CD4-positive, CD25-positive, alpha-beta regulatory T cell (primary cell): ENCODE data around the gene GLDN. TPM values are rescaled to one million over a fixed set of nuclear protein-coding genes. Genes with fewer than 3 reads are reported as not detected.

Experiments used
- ATAC-seq, 2 donors: fragments of 150-1000 bp; cut with Tn5 transposase; one replicate each; pipeline ENCODE4 v1.10.0; 2021; ENCODE audit warnings: low read depth in 2 of 2, moderate number of reproducible peaks in 2 of 2, moderate library complexity in 1 of 2
- DNase-seq, 3 donors: peaks; one replicate each; pipeline versions ENCODE4 v3.0.0 to v3.0.0-alpha.2; 2012 to 2022; ENCODE audit warnings: mixed read lengths in 1 of 3
- H3K27ac ChIP-seq: one replicate; pipeline ENCODE4 v1.7.0; 2013; ENCODE audit warnings: mild to moderate bottlenecking, low read length; ENCODE audit not compliant: insufficient read depth, poor library complexity, severe bottlenecking
- H3K27me3 ChIP-seq: one replicate; pipeline ENCODE4 v1.7.0; 2013; ENCODE audit warnings: low read length; ENCODE audit not compliant: control insufficient read depth, insufficient read depth
- H3K36me3 ChIP-seq: one replicate; pipeline ENCODE4 v1.7.0; 2013; ENCODE audit warnings: mild to moderate bottlenecking, low read length, moderate library complexity; ENCODE audit not compliant: control insufficient read depth, insufficient read depth
- H3K4me1 ChIP-seq: 2 replicates; pipeline ENCODE4 v1.7.0; 2013; ENCODE audit warnings: mild to moderate bottlenecking, low read length; ENCODE audit not compliant: insufficient read depth, control insufficient read depth, poor library complexity, severe bottlenecking
- H3K4me3 ChIP-seq: one replicate; pipeline ENCODE4 v1.7.0; 2013; ENCODE audit warnings: low read depth, mild to moderate bottlenecking, low read length, moderate library complexity
- H3K9me3 ChIP-seq, 2 experiments: 1 replicate in 1 of 2; 2 replicates in 1 of 2; pipeline ENCODE4 v1.7.0; 2013; ENCODE audit warnings: low read length in 2 of 2, mild to moderate bottlenecking in 1 of 2, moderate library complexity in 1 of 2; ENCODE audit not compliant: control insufficient read depth in 2 of 2
- H3K27ac Mint-ChIP-seq, 3 donors: one replicate each; pipeline ENCODE4 v1.8.0; 2020 to 2022; ENCODE audit warnings: mild to moderate bottlenecking in 3 of 3, mixed read lengths in 3 of 3, moderate library complexity in 2 of 3
- H3K27me3 Mint-ChIP-seq: one replicate; pipeline ENCODE4 v1.8.0; 2022; ENCODE audit warnings: mild to moderate bottlenecking, mixed read lengths
- H3K36me3 Mint-ChIP-seq: one replicate; pipeline ENCODE4 v1.8.0; 2020; ENCODE audit warnings: mixed read lengths
- H3K4me1 Mint-ChIP-seq, 4 donors: one replicate each; pipeline ENCODE4 v1.8.0; 2020 to 2022; ENCODE audit warnings: mixed read lengths in 4 of 4, mild to moderate bottlenecking in 1 of 4
- H3K4me3 Mint-ChIP-seq, 4 donors: one replicate each; pipeline ENCODE4 v1.8.0; 2020 to 2022; ENCODE audit warnings: mild to moderate bottlenecking in 4 of 4, mixed read lengths in 4 of 4, moderate library complexity in 3 of 4
- H3K9me3 Mint-ChIP-seq, 7 donors: one replicate each; pipeline ENCODE4 v1.8.0; 2020 to 2022; ENCODE audit warnings: mixed read lengths in 7 of 7, mild to moderate bottlenecking in 3 of 7, moderate library complexity in 2 of 7
- polyA plus RNA-seq, 4 donors: library from polyadenylated mRNA; unstranded; fragments of 300-500 nt; fragmentation: Illumina TruSeq; gene quantifications; one replicate each; pipeline ENCODE4 v1.2.3, GENCODE V29; 2021
- total RNA-seq: library from RNA; stranded (reverse); gene quantifications from one replicate; pipeline ENCODE4 v1.2.3, GENCODE V29; 2022

The GLDN gene
- total and polyA plus RNA-seq, 5 donors from 2014 or later: not detected

DNA sequence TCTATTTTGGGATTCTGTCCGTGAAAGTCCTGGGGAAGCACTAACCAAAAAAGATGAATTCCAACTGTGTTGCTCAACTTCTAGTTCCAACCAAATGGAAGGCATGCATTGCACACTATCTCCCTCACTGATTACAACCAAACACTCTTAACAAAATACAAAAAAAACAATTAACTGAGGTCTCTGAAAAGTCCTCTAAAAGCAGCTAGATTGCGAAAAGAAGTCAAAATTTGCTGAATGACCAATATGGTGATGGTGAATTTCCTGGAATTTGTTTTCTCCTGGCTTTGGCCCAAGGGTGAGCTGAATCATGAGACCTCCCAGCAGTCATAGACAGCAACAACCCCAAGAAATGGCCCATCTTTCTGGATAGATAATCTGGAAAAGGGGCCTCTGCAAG, 31.4 kb upstream of the GLDN start:
- Mint-ChIP-seq H3K27ac (no peak overlapping the region), H3K4me3 (no peak overlapping the region), H3K27me3 (no peaks in the 10 kb centered on the region), H3K4me1 (no peaks in the 10 kb centered on the region), H3K9me3 (peaks cover 0 to 3% (median 0%) of the 10 kb centered on the region in 7 donors), H3K36me3 (no peaks in the 10 kb centered on the region)
- DNase-seq (no peak), ATAC-seq (no peak)
- no peak overlapping the region for H3K4me3 ChIP-seq
- H3K27me3 ChIP-seq: no peaks in the 10 kb centered on the region
- no peaks in the 10 kb centered on the region for H3K36me3 ChIP-seq
- no peaks in the 10 kb centered on the region for H3K4me1 ChIP-seq
- no peaks in the 10 kb centered on the region for H3K9me3 ChIP-seq
- H3K27ac ChIP-seq: no peak overlapping the region

GRCh38 chr15:51311510-51311909, 29.9 kb upstream of the GLDN start:
- Histone ChIP-seq H3K27ac (no peak overlapping the region), H3K4me3 (no peak overlapping the region), H3K27me3 (no peaks in the 10 kb centered on the region), H3K9me3 (no peaks in the 10 kb centered on the region), H3K4me1 (no peaks in the 10 kb centered on the region), H3K36me3 (no peaks in the 10 kb centered on the region)
- Mint-ChIP-seq H3K27me3 (no peaks in the 10 kb centered on the region), H3K4me3 (no peak overlapping the region), H3K4me1 (no peaks in the 10 kb centered on the region), H3K9me3 (peaks cover 0 to 2% (median 0%) of the 10 kb centered on the region in 7 donors), H3K36me3 (no peaks in the 10 kb centered on the region), H3K27ac (no peak overlapping the region)
- DNase-seq: no peak
- no peak for ATAC-seq

- H3K4me1 ChIP-seq: no peaks in the 10 kb centered on the region
- Mint-ChIP-seq H3K27me3 (no peaks in the 10 kb centered on the region), H3K4me1 (no peaks in the 10 kb centered on the region)
Observed at GRCh38 chr15:51312166-51313073, 29.0 kb upstream of the GLDN start.

DNA sequence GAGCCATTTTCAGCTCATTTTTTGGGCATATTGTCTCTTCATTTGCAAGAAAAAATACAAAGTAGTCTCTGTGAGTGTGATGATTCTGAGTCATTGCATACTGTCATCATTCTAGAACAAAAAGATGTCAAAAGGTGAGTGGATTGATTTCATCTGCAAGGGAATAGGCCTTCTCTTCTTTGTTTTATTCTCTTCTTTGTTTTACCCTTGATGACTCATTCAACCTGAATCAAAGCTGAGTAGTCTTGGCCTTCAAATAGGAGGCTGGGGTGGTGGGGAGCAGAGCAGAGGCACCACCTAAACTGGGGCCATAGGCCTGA, 28.4 kb upstream of the GLDN start:
- no peaks in the 10 kb centered on the region for H3K36me3 ChIP-seq
- Mint-ChIP-seq H3K9me3 (peaks cover 0 to 1% (median 0%) of the 10 kb centered on the region in 7 donors), H3K4me3 (no peak overlapping the region), H3K36me3 (no peaks in the 10 kb centered on the region), H3K4me1 (no peaks in the 10 kb centered on the region), H3K27ac (no peak overlapping the region), H3K27me3 (no peaks in the 10 kb centered on the region)
- no peaks in the 10 kb centered on the region for H3K4me1 ChIP-seq
- H3K27me3 ChIP-seq: no peaks in the 10 kb centered on the region
- H3K27ac ChIP-seq: no peak overlapping the region
- no peaks in the 10 kb centered on the region for H3K9me3 ChIP-seq
- no peak overlapping the region for H3K4me3 ChIP-seq
- ATAC-seq (no peak), DNase-seq (no peak)

More at GRCh38 chr15:51312166-51313073, 29.0 kb upstream of the GLDN start:
- Mint-ChIP-seq H3K36me3 (no peaks in the 10 kb centered on the region), H3K4me3 (no peak overlapping the region), H3K27ac (no peak overlapping the region), H3K9me3 (peaks cover 0 to 2% (median 0%) of the 10 kb centered on the region in 7 donors)
- Histone ChIP-seq H3K4me3 (no peak overlapping the region), H3K36me3 (no peaks in the 10 kb centered on the region), H3K27ac (no peak overlapping the region), H3K9me3 (no peaks in the 10 kb centered on the region), H3K27me3 (no peaks in the 10 kb centered on the region)
- DNase-seq: no peak
- ATAC-seq: no peak

- no peak for ATAC-seq
- DNase-seq: no peak
Observed at GRCh38 chr15:51313644-51314280, 27.7 kb upstream of the GLDN start.

DNA sequence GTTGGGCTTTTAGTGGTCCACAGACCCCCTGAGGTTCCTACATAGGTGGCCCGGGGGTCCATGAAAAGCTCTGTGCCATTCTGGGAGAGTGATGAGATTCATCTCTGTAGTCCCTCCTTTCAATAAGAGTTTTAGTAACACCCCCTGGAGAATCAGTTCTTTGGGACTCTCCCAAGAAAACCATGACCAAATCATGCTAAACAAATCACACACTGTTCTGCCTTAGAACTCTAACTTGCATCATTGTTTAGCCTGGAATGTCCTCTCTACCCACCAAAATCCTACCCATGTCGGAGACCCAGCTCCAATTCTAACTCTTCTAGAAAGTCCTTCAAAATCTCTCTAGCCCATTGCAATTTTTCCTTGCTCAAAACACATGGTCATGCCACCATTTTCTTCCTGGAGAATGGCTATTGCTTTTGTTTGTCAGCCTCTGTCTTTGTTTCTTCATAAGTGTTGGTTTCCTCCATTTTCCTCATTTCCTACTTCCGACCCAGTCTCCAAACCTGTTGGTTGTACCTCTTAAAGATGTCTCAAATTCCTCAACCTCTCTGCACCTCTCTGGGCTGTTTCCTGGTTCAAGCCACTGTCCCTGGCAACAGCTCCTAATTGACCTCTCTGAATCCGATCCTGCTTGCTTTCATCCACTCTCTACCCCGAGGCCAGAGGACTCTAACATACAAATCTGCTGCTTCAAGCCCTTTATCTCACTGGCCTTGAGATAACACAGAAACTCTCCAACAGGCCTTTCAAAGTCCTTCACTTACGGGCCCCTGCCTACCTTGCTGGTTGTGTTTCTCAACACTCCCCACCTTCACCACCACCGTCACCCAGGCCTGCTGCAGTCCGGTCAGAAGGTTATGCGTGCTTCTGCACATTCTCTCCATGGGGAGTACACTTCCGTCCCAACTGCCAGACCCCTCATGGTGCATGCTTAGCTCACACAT, 26.8 kb upstream of the GLDN start:
- Mint-ChIP-seq H3K4me3 (no peak overlapping the region), H3K4me1 (no peaks in the 10 kb centered on the region), H3K27ac (no peak overlapping the region), H3K36me3 (no peaks in the 10 kb centered on the region), H3K27me3 (no peaks in the 10 kb centered on the region), H3K9me3 (peaks cover 0 to 1% (median 0%) of the 10 kb centered on the region in 7 donors)
- DNase-seq (no peak), ATAC-seq (no peak)
- Histone ChIP-seq H3K4me1 (no peaks in the 10 kb centered on the region), H3K27ac (no peak overlapping the region), H3K36me3 (no peaks in the 10 kb centered on the region), H3K9me3 (no peaks in the 10 kb centered on the region), H3K4me3 (no peak overlapping the region), H3K27me3 (no peaks in the 10 kb centered on the region)

More at GRCh38 chr15:51313644-51314280, 27.7 kb upstream of the GLDN start:
- H3K36me3 Mint-ChIP-seq: no peaks in the 10 kb centered on the region
- H3K27ac Mint-ChIP-seq: no peak overlapping the region
- no peak overlapping the region for H3K27ac ChIP-seq
- no peak overlapping the region for H3K4me3 ChIP-seq
- H3K9me3 ChIP-seq: no peaks in the 10 kb centered on the region
- peaks cover 0 to 1% (median 0%) of the 10 kb centered on the region in 7 donors for H3K9me3 Mint-ChIP-seq
- no peaks in the 10 kb centered on the region for H3K27me3 Mint-ChIP-seq
- H3K36me3 ChIP-seq: no peaks in the 10 kb centered on the region
- H3K27me3 ChIP-seq: no peaks in the 10 kb centered on the region
- H3K4me3 Mint-ChIP-seq: no peak overlapping the region
- H3K4me1 ChIP-seq: no peaks in the 10 kb centered on the region
- H3K4me1 Mint-ChIP-seq: no peaks in the 10 kb centered on the region

DNA sequence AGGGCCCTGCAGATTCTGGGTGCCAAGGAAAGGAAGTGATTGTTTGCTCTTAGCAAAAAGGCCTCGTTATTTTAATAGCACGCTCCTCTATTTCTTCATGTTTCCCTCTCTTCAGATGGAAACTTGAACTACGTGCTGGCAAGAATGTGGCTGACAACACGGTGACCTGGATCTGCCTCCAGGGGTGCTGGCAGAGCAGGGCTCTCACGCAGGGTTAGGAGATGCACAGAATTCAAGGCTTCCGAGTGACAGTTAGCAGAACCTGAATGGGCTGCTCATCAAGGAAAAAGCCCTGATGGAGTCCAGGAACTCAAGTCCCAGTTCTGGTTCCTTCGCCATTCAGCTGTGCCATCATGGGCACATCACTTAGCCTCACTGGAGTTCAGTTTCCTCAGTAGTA, 25.7 kb upstream of the GLDN start:
- Mint-ChIP-seq H3K4me3 (no peak overlapping the region), H3K4me1 (no peaks in the 10 kb centered on the region), H3K27me3 (no peaks in the 10 kb centered on the region), H3K27ac (no peak overlapping the region), H3K36me3 (no peaks in the 10 kb centered on the region), H3K9me3 (peaks cover 0 to 1% (median 0%) of the 10 kb centered on the region in 7 donors)
- DNase-seq (no peak), ATAC-seq (no peak)
- Histone ChIP-seq H3K27ac (no peak overlapping the region), H3K9me3 (no peaks in the 10 kb centered on the region), H3K4me3 (no peak overlapping the region), H3K36me3 (no peaks in the 10 kb centered on the region), H3K27me3 (no peaks in the 10 kb centered on the region), H3K4me1 (no peaks in the 10 kb centered on the region)
